MCF 10A (cell line): ENCODE data around the gene NIPAL1. TPM values are rescaled to one million over a fixed set of nuclear protein-coding genes. Genes with fewer than 3 reads are reported as not detected.

Experiments
- BruUV-seq: library from RNA; stranded (reverse); fragments of 400-500 nt; replicated peaks from 2 replicates; lab custom pipeline; 2021; lab: Mats Ljungman, UMichigan
- CTCF ChIA-PET: fragments of 300-600 bp; sonication (Branson Sonifier 250); formaldehyde crosslinking; extraction: SDS; loops from one replicate; lab custom pipeline; 2021; ENCODE audit warnings: antibody characterized with exemption, inconsistent platforms; lab: Yijun Ruan, JAX
- POLR2A ChIA-PET: fragments of 300-600, 350-650 bp; sonication (Branson Sonifier 250); formaldehyde crosslinking; extraction: SDS; loops from one replicate; lab custom pipeline; 2020; ENCODE audit warnings: antibody characterized with exemption, inconsistent platforms; lab: Yijun Ruan, JAX
- DNase-seq: peaks from one replicate; pipeline ENCODE4 v3.0.0-alpha.2; 2018; ENCODE audit not compliant: unreplicated experiment
- H3K27ac Mint-ChIP-seq: one replicate; pipeline ENCODE4 v1.8.0; 2022; ENCODE audit warnings: mild to moderate bottlenecking, low read depth, mixed read lengths; ENCODE audit not compliant: unreplicated experiment
- H3K27me3 Mint-ChIP-seq: one replicate; pipeline ENCODE4 v1.8.0; 2022; ENCODE audit warnings: mixed read lengths; ENCODE audit not compliant: insufficient read depth, unreplicated experiment
- H3K36me3 Mint-ChIP-seq: one replicate; pipeline ENCODE4 v1.8.0; 2022; ENCODE audit warnings: mild to moderate bottlenecking, moderate library complexity, mixed read lengths; ENCODE audit not compliant: insufficient read depth, unreplicated experiment
- H3K4me1 Mint-ChIP-seq: one replicate; pipeline ENCODE4 v1.8.0; 2022; ENCODE audit warnings: mixed read lengths; ENCODE audit not compliant: insufficient read depth, unreplicated experiment
- H3K4me3 Mint-ChIP-seq: one replicate; pipeline ENCODE4 v1.8.0; 2022; ENCODE audit warnings: mild to moderate bottlenecking, moderate library complexity, mixed read lengths; ENCODE audit not compliant: unreplicated experiment
- H3K9me3 Mint-ChIP-seq: one replicate; pipeline ENCODE4 v1.8.0; 2022; ENCODE audit warnings: mixed read lengths; ENCODE audit not compliant: unreplicated experiment
- intact Hi-C: fragments of 100-400 bp; cut with micrococcal nuclease; formaldehyde crosslinking; loops from 2 replicates; pipeline ENCODE4 v1.14.1; 2022
- total RNA-seq: library from RNA; stranded (reverse); gene quantifications from 2 replicates; pipeline ENCODE4 v1.2.3, GENCODE V29; 2022
- TF ChIP-seq, protein P1 (sequence below): fragments of 200-600 bp; IDR thresholded peaks from one replicate; pipeline ENCODE4 v1.8.0; 2022; ENCODE audit warnings: antibody characterized with exemption, mild to moderate bottlenecking; ENCODE audit not compliant: unreplicated experiment

Gene NIPAL1
- total RNA-seq, 1 experiment from 2014 or later: 10.0 TPM

DNA sequence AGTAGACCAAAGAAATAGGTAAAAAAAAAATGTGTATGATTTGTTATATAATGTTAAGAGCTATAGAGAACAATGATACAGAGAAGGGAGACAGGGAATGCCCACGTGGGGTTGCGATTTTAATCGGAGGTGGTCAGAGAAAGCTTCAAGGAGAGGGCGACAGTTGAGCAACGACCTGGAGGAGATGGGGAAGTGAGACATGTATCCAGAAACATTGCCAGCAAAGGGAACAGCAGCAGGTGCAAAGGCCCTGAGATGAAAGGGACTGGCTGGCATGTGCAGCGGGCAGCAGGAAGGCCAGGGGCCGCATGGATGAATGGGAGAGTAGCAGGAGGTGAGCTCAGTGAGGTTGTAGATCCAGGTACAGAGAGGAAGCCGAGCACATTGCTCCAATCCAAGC, 32.9 kb downstream of the NIPAL1 start:
- H3K27ac Mint-ChIP-seq: no peak overlapping the region
- H3K27me3 Mint-ChIP-seq: no peaks in the 10 kb centered on the region
- no peaks in the 10 kb centered on the region for H3K9me3 Mint-ChIP-seq
- no peak overlapping the region for H3K4me3 Mint-ChIP-seq
- POLR2A ChIA-PET: no interaction called here
- H3K4me1 Mint-ChIP-seq: no peaks in the 10 kb centered on the region
- CTCF ChIA-PET: interaction anchor here (1.0 to 2.0 kb wide), 4 partner anchors 9 to 40 kb away, joined by 3 to 10 read pairs (median 6); no protein-coding TSS in a partner anchor
- intact Hi-C loops: no loop called here
- DNase-seq: no peak
- no TSS peak for BruUV-seq
- TF ChIP-seq, protein P1, sequence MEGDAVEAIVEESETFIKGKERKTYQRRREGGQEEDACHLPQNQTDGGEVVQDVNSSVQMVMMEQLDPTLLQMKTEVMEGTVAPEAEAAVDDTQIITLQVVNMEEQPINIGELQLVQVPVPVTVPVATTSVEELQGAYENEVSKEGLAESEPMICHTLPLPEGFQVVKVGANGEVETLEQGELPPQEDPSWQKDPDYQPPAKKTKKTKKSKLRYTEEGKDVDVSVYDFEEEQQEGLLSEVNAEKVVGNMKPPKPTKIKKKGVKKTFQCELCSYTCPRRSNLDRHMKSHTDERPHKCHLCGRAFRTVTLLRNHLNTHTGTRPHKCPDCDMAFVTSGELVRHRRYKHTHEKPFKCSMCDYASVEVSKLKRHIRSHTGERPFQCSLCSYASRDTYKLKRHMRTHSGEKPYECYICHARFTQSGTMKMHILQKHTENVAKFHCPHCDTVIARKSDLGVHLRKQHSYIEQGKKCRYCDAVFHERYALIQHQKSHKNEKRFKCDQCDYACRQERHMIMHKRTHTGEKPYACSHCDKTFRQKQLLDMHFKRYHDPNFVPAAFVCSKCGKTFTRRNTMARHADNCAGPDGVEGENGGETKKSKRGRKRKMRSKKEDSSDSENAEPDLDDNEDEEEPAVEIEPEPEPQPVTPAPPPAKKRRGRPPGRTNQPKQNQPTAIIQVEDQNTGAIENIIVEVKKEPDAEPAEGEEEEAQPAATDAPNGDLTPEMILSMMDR: no peak
- peaks cover 7% of the 10 kb centered on the region for H3K36me3 Mint-ChIP-seq

DNA sequence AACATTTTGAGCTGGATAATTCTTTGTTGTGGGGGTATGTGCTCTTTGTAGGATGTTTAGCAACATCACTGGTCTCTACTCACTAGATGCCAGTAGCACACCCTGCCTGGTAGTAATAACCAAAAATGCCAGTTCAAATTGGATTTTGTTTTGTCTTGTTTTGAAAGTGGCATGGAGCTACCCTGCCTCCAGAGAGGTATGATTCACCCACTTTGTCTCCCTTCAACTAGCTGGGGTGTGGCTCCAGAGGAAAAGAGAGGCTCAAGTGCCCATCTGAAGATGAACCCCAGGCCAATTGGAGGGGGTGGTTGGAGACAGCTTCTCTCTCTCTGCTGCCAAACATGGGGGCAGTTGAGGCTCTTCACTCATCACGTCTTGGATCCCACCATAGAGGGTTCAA, 34.5 kb downstream of the NIPAL1 start:
- no peak for DNase-seq

DNA sequence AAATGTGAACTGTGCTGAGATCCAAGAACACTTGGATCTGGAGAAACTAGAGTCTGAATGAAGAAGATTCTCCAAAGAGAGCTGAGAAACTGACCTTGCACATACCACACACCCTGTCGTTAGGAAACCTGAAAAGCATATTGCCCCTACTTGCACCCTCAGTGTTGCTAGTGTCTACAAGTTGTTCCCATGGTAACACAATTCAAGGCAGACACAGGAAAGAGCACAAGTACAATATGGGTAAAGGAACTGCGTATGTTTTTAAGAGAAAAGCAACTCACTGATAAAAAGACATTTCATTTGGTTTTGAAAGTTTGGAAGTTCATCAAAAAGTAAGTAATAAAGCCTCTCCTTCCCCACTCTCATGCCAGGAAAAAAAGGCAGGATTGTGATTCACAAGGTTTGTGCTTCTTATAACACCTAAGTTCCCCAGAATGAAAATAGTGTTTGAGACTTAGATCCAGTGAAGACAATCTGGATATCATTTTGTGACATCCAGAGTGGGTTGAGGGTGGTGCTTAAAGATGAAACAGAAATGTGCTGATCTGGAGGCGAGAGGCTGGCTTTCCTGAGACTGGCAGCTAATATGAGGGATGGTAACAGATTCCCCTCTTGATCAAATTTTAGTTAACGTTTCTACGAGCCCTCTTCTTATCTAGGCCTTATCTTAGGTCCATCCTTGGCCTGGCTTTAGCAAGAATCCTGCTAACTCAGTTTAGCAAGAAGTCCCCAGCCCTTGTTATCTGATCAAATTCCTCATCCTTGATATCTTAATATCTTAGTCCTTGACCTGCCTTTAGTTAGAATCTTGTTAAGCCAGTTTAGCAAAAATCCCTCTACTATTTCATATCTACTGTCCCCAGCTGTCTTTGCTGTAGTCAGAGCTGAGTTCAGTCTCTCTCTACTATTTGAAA, 42.3 kb downstream of the NIPAL1 start:
- no peak overlapping the region for H3K27ac Mint-ChIP-seq
- H3K4me3 Mint-ChIP-seq: no peak overlapping the region
- peaks cover 6% of the 10 kb centered on the region for H3K36me3 Mint-ChIP-seq
- no peaks in the 10 kb centered on the region for H3K4me1 Mint-ChIP-seq
- intact Hi-C loops: no loop called here
- no peaks in the 10 kb centered on the region for H3K27me3 Mint-ChIP-seq
- BruUV-seq: no TSS peak
- CTCF ChIA-PET: interaction anchor here (0.6 to 0.8 kb wide), 2 partner anchors 28 to 129 kb away, joined by 3 read pairs; no protein-coding TSS in a partner anchor
- TF ChIP-seq, protein P1: no peak
- no peak for DNase-seq
- H3K9me3 Mint-ChIP-seq: peaks cover 8% of the 10 kb centered on the region
- POLR2A ChIA-PET: no interaction called here

More for the DNA sequence above, 34.5 kb downstream of the NIPAL1 start:
- TF ChIP-seq, protein P1: no peak
- peaks cover 7% of the 10 kb centered on the region for H3K36me3 Mint-ChIP-seq
- no peak overlapping the region for H3K4me3 Mint-ChIP-seq
- BruUV-seq: no TSS peak
- POLR2A ChIA-PET: no interaction called here
- no peak overlapping the region for H3K27ac Mint-ChIP-seq
- H3K27me3 Mint-ChIP-seq: no peaks in the 10 kb centered on the region
- CTCF ChIA-PET: interaction anchor here (0.7 to 1.7 kb wide), 4 partner anchors 9 to 59 kb away, joined by 3 to 9 read pairs (median 6); no protein-coding TSS in a partner anchor
- no peaks in the 10 kb centered on the region for H3K4me1 Mint-ChIP-seq
- intact Hi-C loops: no loop called here
- H3K9me3 Mint-ChIP-seq: no peaks in the 10 kb centered on the region

DNA sequence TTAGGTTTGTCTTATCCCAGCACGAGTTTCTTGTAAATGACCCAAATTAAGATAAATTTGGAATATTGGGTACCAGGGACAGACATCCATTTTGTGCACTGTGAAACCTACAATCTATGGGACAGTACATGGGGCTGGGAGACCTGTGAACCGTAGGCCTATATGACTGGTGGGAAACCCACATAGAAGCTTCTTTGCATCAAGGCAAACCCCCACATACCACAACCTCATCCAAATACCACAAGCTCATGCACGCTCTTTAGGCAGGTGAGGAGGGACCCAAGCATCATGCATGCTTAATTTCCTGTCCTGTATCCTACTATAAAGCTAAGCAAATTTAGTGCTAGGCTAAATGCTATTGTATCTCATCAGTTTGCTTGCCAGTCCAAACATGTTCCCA, 47.8 kb downstream of the NIPAL1 start:
- no peaks in the 10 kb centered on the region for H3K36me3 Mint-ChIP-seq
- no peak overlapping the region for H3K27ac Mint-ChIP-seq
- H3K4me1 Mint-ChIP-seq: no peaks in the 10 kb centered on the region
- intact Hi-C loops: no loop called here
- BruUV-seq: no TSS peak
- ChIA-PET CTCF (interaction anchor here (0.7 to 1.7 kb wide), 4 partner anchors 15 to 402 kb away, joined by 3 to 5 read pairs (median 4); no protein-coding TSS in a partner anchor), POLR2A (no interaction called here)
- no peak for DNase-seq
- H3K27me3 Mint-ChIP-seq: no peaks in the 10 kb centered on the region
- no peak overlapping the region for H3K4me3 Mint-ChIP-seq
- H3K9me3 Mint-ChIP-seq: peaks cover 8% of the 10 kb centered on the region
- TF ChIP-seq, protein P1: no peak
